Endodermal cell (in vitro differentiated cells): ENCODE results near the gene SLC16A12. TPM values are rescaled to one million over a fixed set of nuclear protein-coding genes. Genes with fewer than 3 reads are reported as not detected.
"Not testable (repeated sequence)": the region's sequence is repeated elsewhere in the genome, so short reads cannot be mapped to it uniquely, and the experiment has no call there.

Experiments used
- DNase-seq: peaks from one replicate; pipeline ENCODE4 v3.0.0-alpha.2; 2017
- H3K27ac ChIP-seq: 2 replicates; pipeline ENCODE4 v1.5.1; 2013; ENCODE audit warnings: mild to moderate bottlenecking, low read depth, low read length, moderate library complexity
- H3K27me3 ChIP-seq: 2 replicates; pipeline ENCODE4 v1.6.1; 2013; ENCODE audit warnings: mild to moderate bottlenecking, low read length, moderate library complexity; ENCODE audit not compliant: insufficient read depth, control insufficient read depth, poor library complexity, severe bottlenecking
- H3K36me3 ChIP-seq: 2 replicates; pipeline ENCODE4 v1.7.0; 2013; ENCODE audit warnings: mild to moderate bottlenecking, low read length, moderate library complexity; ENCODE audit not compliant: control insufficient read depth, insufficient read depth
- H3K4me1 ChIP-seq: one replicate; pipeline ENCODE4 v1.7.0; 2013; ENCODE audit warnings: low read length; ENCODE audit not compliant: control insufficient read depth, insufficient read depth
- H3K4me3 ChIP-seq: 2 replicates; pipeline ENCODE4 v1.5.1; 2013; ENCODE audit warnings: mild to moderate bottlenecking, low read length, moderate library complexity
- H3K9ac ChIP-seq: 2 replicates; pipeline ENCODE4 v1.6.1; 2013; ENCODE audit warnings: mild to moderate bottlenecking, low read length, moderate library complexity; ENCODE audit not compliant: poor library complexity, severe bottlenecking; ENCODE audit errors: extremely low read depth
- H3K9me3 ChIP-seq: 2 replicates; pipeline ENCODE4 v1.6.1; 2013; ENCODE audit warnings: mild to moderate bottlenecking, low read length, moderate library complexity; ENCODE audit not compliant: control insufficient read depth
- H3K27ac Mint-ChIP-seq: 2 replicates; pipeline ENCODE4 v1.8.0; 2020; ENCODE audit warnings: mixed read lengths
- H3K27me3 Mint-ChIP-seq: 2 replicates; pipeline ENCODE4 v1.8.0; 2021; ENCODE audit warnings: mild to moderate bottlenecking, mixed read lengths; ENCODE audit not compliant: insufficient read depth
- H3K36me3 Mint-ChIP-seq: 2 replicates; pipeline ENCODE4 v1.8.0; 2020; ENCODE audit warnings: low read depth, mixed read lengths
- H3K4me1 Mint-ChIP-seq: 2 replicates; pipeline ENCODE4 v1.8.0; 2020; ENCODE audit warnings: mixed read lengths
- H3K4me3 Mint-ChIP-seq: 2 replicates; pipeline ENCODE4 v1.8.0; 2020; ENCODE audit warnings: mild to moderate bottlenecking, moderate library complexity, mixed read lengths
- H3K9me3 Mint-ChIP-seq: 2 replicates; pipeline ENCODE4 v1.8.0; 2020; ENCODE audit warnings: mild to moderate bottlenecking, mixed read lengths
- CTCF ChIP-seq: fragments of 200-600 bp; sonication (generic); conservative IDR thresholded peaks from 2 replicates; pipeline ENCODE4 v1.5.0; 2021; ENCODE audit warnings: antibody characterized with exemption, mild to moderate bottlenecking
- whole genome bisulfite sequencing, 2 experiments: methylation state at CpG; one replicate each; pipeline versions ENCODE4 v1.1.5 to v1.1.7; 2013; ENCODE audit warnings: missing lambda C conversion rate in 2 of 2, mixed read lengths in 1 of 2; ENCODE audit not compliant: insufficient coverage in 1 of 2, insufficient read length in 1 of 2; 5-methylcytosine and 5-hydroxymethylcytosine counted together
- total RNA-seq, 2 donors: library from RNA; stranded (reverse); fragmentation: NEBNext Ultra II Directional in 1 of 2; extraction: Animal tissue kit (Norgen Biotek cat#: 25700) in 1 of 2; gene quantifications; 2 replicates in 1 of 2; 3 replicates in 1 of 2; pipeline ENCODE4 v1.2.1, GENCODE V29; 2021

The SLC16A12 gene
- total RNA-seq, 2 donors from 2014 or later: 0.33 to 2.3 TPM

GRCh38 chr10:89391907-89392756, 143.3 kb downstream of the SLC16A12 start, which contains the start of gene IFIT1:
IFIT1 (plus strand) TSS chr10:89392623; CDS start chr10:89392713, 90 bp downstream.
- H3K9ac ChIP-seq: no peak within 1 kb of the TSS
- no peaks in the 10 kb centered on the region for H3K27me3 ChIP-seq
- Mint-ChIP-seq H3K4me3 (peak within 1 kb of the TSS; percentile 41), H3K27me3 (no peaks in the 10 kb centered on the region), H3K27ac (no peak within 1 kb of the TSS), H3K4me1 (peaks cover 17% of the 10 kb centered on the region), H3K36me3 (no peaks in the 10 kb centered on the region), H3K9me3 (peaks cover 9% of the 10 kb centered on the region)
- H3K36me3 ChIP-seq: no peaks in the 10 kb centered on the region
- no peaks in the 10 kb centered on the region for H3K9me3 ChIP-seq
- H3K4me1 ChIP-seq: peaks cover 8% of the 10 kb centered on the region
- no peak within 1 kb of the TSS for H3K27ac ChIP-seq
- no peak for TF ChIP-seq CTCF
- DNase-seq: peak; percentile 66
- H3K4me3 ChIP-seq: peak within 1 kb of the TSS; percentile 77
- WGBS, 2 experiments: 0 to 16% methylated on average over 2 to 7 of the region's 8 CpGs

- H3K27ac Mint-ChIP-seq, H3K27ac ChIP-seq, H3K27me3 Mint-ChIP-seq, H3K9ac ChIP-seq, H3K4me3 Mint-ChIP-seq, H3K27me3 ChIP-seq, H3K9me3 Mint-ChIP-seq, H3K4me3 ChIP-seq, DNase-seq, H3K4me1 ChIP-seq, H3K36me3 Mint-ChIP-seq, H3K36me3 ChIP-seq, H3K9me3 ChIP-seq: not testable (repeated sequence)
- 88% methylated on average over 4 of the region's 4 CpGs; no CpG with 5 or more reads in 1 of the 2 experiments for WGBS, 2 experiments
- peaks cover 24% of the 10 kb centered on the region for H3K4me1 Mint-ChIP-seq
These were observed 144.2 kb downstream of the SLC16A12 start for GRCh38 chr10:89391226-89391576.

- no peaks in the 10 kb centered on the region for H3K27me3 ChIP-seq
- H3K27me3 Mint-ChIP-seq: no peaks in the 10 kb centered on the region
- no peak for DNase-seq
- peaks cover 28% of the 10 kb centered on the region for H3K4me1 Mint-ChIP-seq
- peaks cover 8% of the 10 kb centered on the region for H3K4me1 ChIP-seq
- WGBS, 2 experiments: 90 to 97% methylated on average over 5 of the region's 5 CpGs
- no peak overlapping the region for H3K4me3 Mint-ChIP-seq
- TF ChIP-seq CTCF: no peak
- H3K9me3 Mint-ChIP-seq: no peaks in the 10 kb centered on the region
- H3K9ac ChIP-seq: no peak overlapping the region
- no peak overlapping the region for H3K27ac ChIP-seq
- H3K36me3 Mint-ChIP-seq: no peaks in the 10 kb centered on the region
- no peaks in the 10 kb centered on the region for H3K36me3 ChIP-seq
- H3K27ac Mint-ChIP-seq: no peak overlapping the region
- no peak overlapping the region for H3K4me3 ChIP-seq
- no peaks in the 10 kb centered on the region for H3K9me3 ChIP-seq
These were observed 144.7 kb downstream of the SLC16A12 start for GRCh38 chr10:89390476-89391225.
